Esophagus muscularis mucosa (tissue), 4 donors: ENCODE results near the gene HCK. TPM values are rescaled to one million over a fixed set of nuclear protein-coding genes. Genes with fewer than 3 reads are reported as not detected.

Experiments used
- DNase-seq: peaks from one replicate; pipeline ENCODE4 v3.0.0-alpha.2; 2017; ENCODE audit errors: extremely low spot score
- H3K27ac ChIP-seq, 4 donors: fragments of 200-600 bp; sonication (generic); replicated peaks in 1 of 4; 1 replicate in 3 of 4; 2 replicates in 1 of 4; pipeline ENCODE4 v1.5.1; 2016 to 2019; ENCODE audit warnings: mild to moderate bottlenecking in 1 of 4
- H3K27me3 ChIP-seq, 4 donors: fragments of 200-600 bp; sonication (generic); one replicate each; pipeline versions ENCODE4 v1.5.1 to v1.6.0; 2016 to 2019
- H3K36me3 ChIP-seq, 4 donors: fragments of 200-600 bp; sonication (generic); one replicate each; pipeline ENCODE4 v1.5.1; 2016 to 2019
- H3K4me1 ChIP-seq, 4 donors: fragments of 200-600 bp; sonication (generic); one replicate each; pipeline ENCODE4 v1.5.1; 2016 to 2019
- H3K4me3 ChIP-seq, 4 donors: fragments of 200-600 bp; sonication (generic); 1 replicate in 2 of 4; 2 replicates in 2 of 4; pipeline ENCODE4 v1.5.1; 2016 to 2019; ENCODE audit warnings: mild to moderate bottlenecking in 4 of 4, moderate library complexity in 1 of 4
- H3K9me3 ChIP-seq, 4 donors: fragments of 200-600 bp; sonication (generic); 1 replicate in 3 of 4; 2 replicates in 1 of 4; pipeline ENCODE4 v1.5.1; 2016 to 2019
- CTCF ChIP-seq, 3 experiments: fragments of 200-600 bp in 2 of 3; fragments of 450-650 bp in 1 of 3; sonication (generic) in 2 of 3; IDR thresholded peaks; one replicate each; pipeline ENCODE4 v1.5.1; 2017 to 2019; ENCODE audit warnings: antibody characterized with exemption in 3 of 3, mild to moderate bottlenecking in 2 of 3, moderate library complexity in 1 of 3
- EP300 ChIP-seq: sonication (generic); formaldehyde crosslinking; IDR thresholded peaks from one replicate; pipeline ENCODE4 v1.6.1; 2017; ENCODE audit warnings: antibody characterized with exemption
- POLR2A ChIP-seq: fragments of 450-650 bp; IDR thresholded peaks from one replicate; pipeline ENCODE4 v1.6.1; 2017; ENCODE audit warnings: antibody characterized with exemption, moderate library complexity, mild to moderate bottlenecking, low read depth
- POLR2AphosphoS5 ChIP-seq, 2 donors: sonication (generic); formaldehyde crosslinking; IDR thresholded peaks; one replicate each; pipeline ENCODE4 v1.6.1; 2017; ENCODE audit warnings: antibody characterized with exemption in 2 of 2
- WGBS: methylation state at CpG from one replicate; pipeline ENCODE4 v1.1.5; 2018; 5-methylcytosine and 5-hydroxymethylcytosine counted together
- intact Hi-C: fragments of 100-400 bp; cut with DNase I; formaldehyde crosslinking; loops from one replicate; pipeline ENCODE4 v1.15.1; 2023
- total RNA-seq, 4 donors: library from RNA; depleted of rRNA; stranded (reverse); fragments of >200 nt; gene quantifications; one replicate each; pipeline versions ENCODE4 v1.1.0 to v1.2.1, GENCODE V29; 2016

Gene HCK
- total RNA-seq, 4 donors from 2014 or later = 7.8 to 36.6 (median 11.4) TPM

GRCh38 chr20:32128167-32128566 lies 76.1 kb downstream of the HCK start:
- peaks cover 0 to 4% (median 0%) of the 10 kb centered on the region in 4 donors for H3K4me1 ChIP-seq
- no peak overlapping the region for H3K4me3 ChIP-seq
- DNase-seq = no peak
- intact Hi-C loops = no loop called here
- H3K27me3 ChIP-seq = no peaks in the 10 kb centered on the region
- WGBS = 100% methylated on average over 2 of the region's 2 CpGs
- TF ChIP-seq POLR2A (no peak), CTCF (IDR thresholded peaks at IDR 0.05) (no peak), POLR2AphosphoS5 (IDR thresholded peaks at IDR 0.05) (no peak), EP300 (no peak)
- peaks cover 0 to 24% (median 12%) of the 10 kb centered on the region in 4 donors for H3K36me3 ChIP-seq
- H3K9me3 ChIP-seq = no peaks in the 10 kb centered on the region
- H3K27ac ChIP-seq = no peak overlapping the region

GRCh38 chr20:32129863-32130262 lies 77.8 kb downstream of the HCK start:
- no peaks in the 10 kb centered on the region for H3K9me3 ChIP-seq
- TF ChIP-seq CTCF (IDR thresholded peaks at IDR 0.05) (no peak), POLR2AphosphoS5 (IDR thresholded peaks at IDR 0.05) (no peak), POLR2A (no peak), EP300 (no peak)
- no peak overlapping the region for H3K4me3 ChIP-seq
- H3K27ac ChIP-seq = no peak overlapping the region
- no peaks in the 10 kb centered on the region for H3K27me3 ChIP-seq
- H3K36me3 ChIP-seq = peaks cover 0 to 30% (median 21%) of the 10 kb centered on the region in 4 donors
- H3K4me1 ChIP-seq = peaks cover 0 to 4% (median 0%) of the 10 kb centered on the region in 4 donors
- WGBS = 92% methylated on average over 5 of the region's 5 CpGs
- DNase-seq = no peak
- intact Hi-C loops = no loop called here

GRCh38 chr20:32130352-32130751 lies 78.3 kb downstream of the HCK start:
- intact Hi-C loops = no loop called here
- 89% methylated on average over 2 of the region's 2 CpGs for WGBS

GRCh38 chr20:32130965-32131364 lies 78.9 kb downstream of the HCK start:
- Histone ChIP-seq H3K9me3 (no peaks in the 10 kb centered on the region), H3K4me1 (peaks cover 0 to 4% (median 0%) of the 10 kb centered on the region in 4 donors), H3K27me3 (no peaks in the 10 kb centered on the region), H3K4me3 (no peak overlapping the region), H3K27ac (no peak overlapping the region), H3K36me3 (peaks cover 0 to 34% (median 24%) of the 10 kb centered on the region in 4 donors)
- DNase-seq = no peak
- intact Hi-C loops = no loop called here
- WGBS = 83% methylated on average over 2 of the region's 2 CpGs
- no peak for TF ChIP-seq POLR2A
- TF ChIP-seq EP300 = no peak
- no peak for TF ChIP-seq POLR2AphosphoS5 (IDR thresholded peaks at IDR 0.05)
- no peak for TF ChIP-seq CTCF (IDR thresholded peaks at IDR 0.05)

More at GRCh38 chr20:32130352-32130751, 78.3 kb downstream of the HCK start:
- Histone ChIP-seq H3K27me3 (no peaks in the 10 kb centered on the region), H3K36me3 (peaks cover 0 to 28% (median 21%) of the 10 kb centered on the region in 4 donors), H3K27ac (no peak overlapping the region), H3K4me1 (peaks cover 0 to 4% (median 0%) of the 10 kb centered on the region in 4 donors), H3K4me3 (no peak overlapping the region), H3K9me3 (no peaks in the 10 kb centered on the region)
- DNase-seq = no peak
- TF ChIP-seq EP300 (no peak), POLR2AphosphoS5 (IDR thresholded peaks at IDR 0.05) (no peak), CTCF (IDR thresholded peaks at IDR 0.05) (no peak), POLR2A (no peak)

GRCh38 chr20:32132911-32133549 lies 81.0 kb downstream of the HCK start:
- intact Hi-C loops = no loop called here
- 94% methylated on average over 10 of the region's 10 CpGs for WGBS

More at GRCh38 chr20:32132911-32133549, 81.0 kb downstream of the HCK start:
- no peak for DNase-seq
- TF ChIP-seq POLR2A (no peak), EP300 (no peak), POLR2AphosphoS5 (IDR thresholded peaks at IDR 0.05) (no peak), CTCF (IDR thresholded peaks at IDR 0.05) (no peak)
- Histone ChIP-seq H3K36me3 (peaks cover 13 to 55% (median 45%) of the 10 kb centered on the region in 4 donors), H3K4me3 (no peak overlapping the region), H3K9me3 (no peaks in the 10 kb centered on the region), H3K4me1 (peaks cover 0 to 4% (median 0%) of the 10 kb centered on the region in 4 donors), H3K27me3 (no peaks in the 10 kb centered on the region), H3K27ac (no peak overlapping the region)
